GM23338 (cell line): ENCODE results near the gene ANKRD44. TPM values are rescaled to one million over a fixed set of nuclear protein-coding genes. Genes with fewer than 3 reads are reported as not detected.

ENCODE experiments used
- ATAC-seq: fragments of 200-7000 bp; cut with Tn5 transposase; 3 replicates; pipeline ENCODE4 v1.9.1; 2020
- DNase-seq: peaks from one replicate; pipeline ENCODE4 v3.0.0-alpha.2; 2015; ENCODE audit warnings: low spot score
- H2AFZ ChIP-seq: fragments of 200-600 bp; sonication (generic); 2 replicates; pipeline ENCODE4 v1.8.0; 2016; ENCODE audit warnings: antibody characterized with exemption, mild to moderate bottlenecking, moderate library complexity
- H3F3A ChIP-seq: fragments of 200-600 bp; sonication (generic); replicated peaks from 2 replicates; pipeline ENCODE4 v1.8.0; 2017; ENCODE audit warnings: antibody characterized with exemption, mixed run types, low read depth
- H3K27ac ChIP-seq: fragments of 200-600 bp; sonication (generic); 2 replicates; pipeline ENCODE4 v1.6.1; 2016; ENCODE audit warnings: low read depth
- H3K27me3 ChIP-seq: fragments of 200-600 bp; sonication (generic); 2 replicates; pipeline ENCODE4 v1.8.0; 2016; ENCODE audit warnings: mild to moderate bottlenecking, mixed run types, moderate library complexity; ENCODE audit not compliant: insufficient read depth
- H3K36me3 ChIP-seq: fragments of 200-600 bp; sonication (generic); 2 replicates; pipeline ENCODE4 v1.8.0; 2016; ENCODE audit warnings: mild to moderate bottlenecking; ENCODE audit not compliant: insufficient read depth
- H3K4me1 ChIP-seq: fragments of 200-600 bp; sonication (generic); 2 replicates; pipeline ENCODE4 v1.8.0; 2016; ENCODE audit warnings: mild to moderate bottlenecking, moderate library complexity; ENCODE audit not compliant: insufficient read depth
- H3K4me2 ChIP-seq: fragments of 200-600 bp; sonication (generic); 2 replicates; pipeline ENCODE4 v1.7.1; 2017; ENCODE audit warnings: mixed run types
- H3K4me3 ChIP-seq: fragments of 200-600 bp; sonication (generic); 2 replicates; pipeline ENCODE4 v1.6.1; 2016; ENCODE audit warnings: mixed run types
- H3K79me2 ChIP-seq: fragments of 200-600 bp; sonication (generic); replicated peaks from 2 replicates; pipeline ENCODE4 v1.8.0; 2017; ENCODE audit warnings: mild to moderate bottlenecking; ENCODE audit not compliant: insufficient read depth
- H3K9me2 ChIP-seq: fragments of 200-600 bp; sonication (generic); 2 replicates; pipeline ENCODE4 v1.8.0; 2017; ENCODE audit not compliant: insufficient read depth
- H4K20me1 ChIP-seq: fragments of 200-600 bp; sonication (generic); replicated peaks from 2 replicates; pipeline ENCODE4 v1.8.0; 2017; ENCODE audit warnings: mild to moderate bottlenecking; ENCODE audit not compliant: insufficient read depth
- H3K27ac Mint-ChIP-seq: 2 replicates; pipeline ENCODE4 v1.8.0; 2020; ENCODE audit warnings: inconsistent platforms, mild to moderate bottlenecking, moderate library complexity, mixed read lengths
- H3K27me3 Mint-ChIP-seq: 3 replicates; pipeline ENCODE4 v1.8.0; 2022; ENCODE audit warnings: low read depth, mild to moderate bottlenecking, moderate library complexity, mixed read lengths, inconsistent platforms; ENCODE audit not compliant: insufficient read depth, poor library complexity
- H3K36me3 Mint-ChIP-seq: 3 replicates; pipeline ENCODE4 v1.8.0; 2021; ENCODE audit warnings: low read depth, mild to moderate bottlenecking, inconsistent platforms, moderate library complexity, mixed read lengths
- H3K4me1 Mint-ChIP-seq: 3 replicates; pipeline ENCODE4 v1.8.0; 2020; ENCODE audit warnings: mild to moderate bottlenecking, inconsistent platforms, mixed read lengths
- H3K4me3 Mint-ChIP-seq: 3 replicates; pipeline ENCODE4 v1.8.0; 2021; ENCODE audit warnings: moderate library complexity, mild to moderate bottlenecking, inconsistent platforms, mixed read lengths
- H3K9me3 Mint-ChIP-seq: 3 replicates; pipeline ENCODE4 v1.8.0; 2020; ENCODE audit warnings: moderate library complexity, mild to moderate bottlenecking, inconsistent platforms, mixed read lengths
- CTCF ChIP-seq, 2 experiments: fragments of 200-600 bp in 1 of 2; sonication (generic) in 1 of 2; conservative IDR thresholded peaks; 2 replicates each; pipeline versions ENCODE4 v1.5.1 to v1.6.1; 2016 to 2017; ENCODE audit warnings: antibody characterized with exemption in 2 of 2, low read depth in 2 of 2, mild to moderate bottlenecking in 2 of 2, moderate library complexity in 1 of 2
- EZH2 ChIP-seq: fragments of 200-600 bp; sonication (generic); IDR thresholded peaks from one replicate; pipeline ENCODE4 v1.8.0; 2017; ENCODE audit warnings: antibody characterized with exemption, mild to moderate bottlenecking, low read depth; ENCODE audit not compliant: unreplicated experiment
- JUNB ChIP-seq: IDR thresholded peaks from one replicate; pipeline ENCODE4 v1.6.1; 2016; ENCODE audit warnings: antibody characterized with exemption; ENCODE audit not compliant: unreplicated experiment
- POLR2AphosphoS5 ChIP-seq: IDR thresholded peaks from 2 replicates; pipeline ENCODE4 v1.6.1; 2016; ENCODE audit warnings: antibody characterized with exemption, low read depth
- STAT1 ChIP-seq: IDR thresholded peaks from one replicate; pipeline ENCODE4 v1.6.1; 2016; ENCODE audit warnings: antibody characterized with exemption; ENCODE audit not compliant: unreplicated experiment
- ZNF114 ChIP-seq: fragments of 250-450 bp; sonication (Bioruptor Pico); IDR thresholded peaks from 2 replicates; pipeline ENCODE4 v1.5.0; 2020; ENCODE audit warnings: mild to moderate bottlenecking, moderate library complexity
- ZNF462 ChIP-seq: fragments of 250-450 bp; sonication (Bioruptor Pico); IDR thresholded peaks from 2 replicates; pipeline ENCODE4 v1.5.0; 2020; ENCODE audit warnings: mild to moderate bottlenecking, moderate library complexity
- polyA plus RNA-seq: library from polyadenylated mRNA; unstranded; fragments of >200 nt; fragmentation: Nextera tagmentation; extraction: Ambion mirVana; gene quantifications from 2 replicates; pipeline ENCODE4 v1.2.1, GENCODE V29; 2016
- total RNA-seq: library from RNA; depleted of rRNA; stranded (reverse); fragments of >200 nt; shearing (Covaris generic); gene quantifications from 2 replicates; pipeline ENCODE4 v1.2.3, GENCODE V29; 2014

The ANKRD44 gene
- total and polyA plus RNA-seq, 2 experiments from 2014 or later: 0.44 to 0.56 TPM

GRCh38 chr2:197207106-197207505 is 103.5 kb downstream of the ANKRD44 start:
- Histone ChIP-seq H3K27ac (no peak overlapping the region), H2AFZ (no peak overlapping the region), H3K36me3 (no peaks in the 10 kb centered on the region), H3K4me3 (no peak overlapping the region), H3K9me2 (no peaks in the 10 kb centered on the region), H3F3A (no peaks in the 10 kb centered on the region), H4K20me1 (no peaks in the 10 kb centered on the region), H3K27me3 (no peaks in the 10 kb centered on the region), H3K79me2 (no peaks in the 10 kb centered on the region), H3K4me2 (no peak overlapping the region), H3K4me1 (no peaks in the 10 kb centered on the region)
- DNase-seq (no peak), ATAC-seq (no peak)
- no peak for TF ChIP-seq EZH2
- no peak for TF ChIP-seq JUNB
- no peak for TF ChIP-seq ZNF462 (CRISPR knock-in tag)
- TF ChIP-seq CTCF (conservative IDR thresholded peaks at IDR 0.05; ENCODE audit: low read depth in 2 of 2): no peak
- no peak for TF ChIP-seq ZNF114 (CRISPR knock-in tag)
- no peak for TF ChIP-seq POLR2AphosphoS5
- TF ChIP-seq STAT1: no peak
- Mint-ChIP-seq H3K4me3 (no peak overlapping the region), H3K27me3 (peaks cover 2% of the 10 kb centered on the region), H3K9me3 (no peaks in the 10 kb centered on the region), H3K4me1 (no peaks in the 10 kb centered on the region), H3K27ac (no peak overlapping the region), H3K36me3 (no peaks in the 10 kb centered on the region)
